AG04450 (cell line): Measurements from ENCODE around the gene HSF4. TPM values are rescaled to one million over a fixed set of nuclear protein-coding genes. Genes with fewer than 3 reads are reported as not detected.

Experiments used
- CTCF ChIA-PET: fragments of 300-600, 350-600 bp; formaldehyde crosslinking; extraction: SDS; loops from one replicate; lab custom pipeline; 2022; ENCODE audit warnings: antibody characterized with exemption, inconsistent platforms; lab: Charles Lee
- POLR2A ChIA-PET: fragments of 350-600 bp; formaldehyde crosslinking; extraction: SDS; loops from one replicate; lab custom pipeline; 2021; ENCODE audit warnings: antibody characterized with exemption, inconsistent platforms; lab: Yijun Ruan, JAX
- DNase-seq: peaks from one replicate; pipeline ENCODE4 v3.0.0-alpha.2; 2011; ENCODE audit warnings: low read depth, low spot score
- H3K27ac ChIP-seq: one replicate; pipeline ENCODE4 v1.5.1; 2012; ENCODE audit warnings: low read depth, low read length, control low read depth
- H3K27me3 ChIP-seq: one replicate; pipeline ENCODE4 v1.6.0; 2012; ENCODE audit warnings: low read length; ENCODE audit not compliant: control insufficient read depth, insufficient read depth
- H3K4me3 ChIP-seq: 2 replicates; pipeline ENCODE4 v1.5.1; 2011; ENCODE audit warnings: mild to moderate bottlenecking, low read depth, low read length, control low read depth
- H3K9me3 ChIP-seq: 2 replicates; pipeline ENCODE4 v1.5.1; 2012; ENCODE audit warnings: low read length; ENCODE audit not compliant: control insufficient read depth, insufficient read depth
- CTCF ChIP-seq: IDR thresholded peaks from 2 replicates; pipeline ENCODE4 v1.5.1; 2011; ENCODE audit warnings: low read depth, low read length, control low read depth, inconsistent platforms
- polyA plus RNA-seq: library from polyadenylated mRNA; depleted of rRNA; stranded (reverse); fragments of >200 nt; gene quantifications from 2 replicates; pipeline ENCODE4 v1.2.3, GENCODE V29; 2011

HSF4 gene
- polyA plus RNA-seq, 1 experiment: 0.82 TPM

- Histone ChIP-seq H3K9me3 (peaks cover 6% of the 10 kb centered on the region), H3K27ac (peak overlapping the region; percentile 11), H3K27me3 (no peaks in the 10 kb centered on the region), H3K4me3 (no peak overlapping the region)
- ChIA-PET POLR2A (no interaction called here), CTCF (interaction anchor here (1.8 kb wide), 1 partner anchor 9 kb away, joined by 4 read pairs; no protein-coding TSS in a partner anchor)
- no peak for TF ChIP-seq CTCF
- DNase-seq: no peak
These were observed 18.8 kb upstream of the HSF4 start for GRCh38 chr16:67145746-67146145.

- Histone ChIP-seq H3K27me3 (no peaks in the 10 kb centered on the region), H3K4me3 (no peak overlapping the region), H3K9me3 (peaks cover 6% of the 10 kb centered on the region), H3K27ac (peak overlapping the region; percentile 11)
- POLR2A ChIA-PET: no interaction called here
- TF ChIP-seq CTCF: 0 out of 2 replicates have a peak, but pooled peaks have one; percentile 3
- no peak for DNase-seq
- CTCF ChIA-PET: interaction anchor here (1.8 kb wide), 1 partner anchor 8 kb away, joined by 4 read pairs; no protein-coding TSS in a partner anchor
These were observed 17.8 kb upstream of the HSF4 start for GRCh38 chr16:67146523-67147357.

GRCh38 chr16:67147437-67148140 lies 17.0 kb upstream of the HSF4 start:
- Histone ChIP-seq H3K4me3 (no peak overlapping the region), H3K27ac (no peak overlapping the region), H3K27me3 (no peaks in the 10 kb centered on the region), H3K9me3 (peaks cover 6% of the 10 kb centered on the region)
- POLR2A ChIA-PET: no interaction called here
- CTCF ChIA-PET: no interaction called here
- no peak for TF ChIP-seq CTCF
- DNase-seq: no peak

GRCh38 chr16:67148221-67148620 lies 16.3 kb upstream of the HSF4 start:
- Histone ChIP-seq H3K27ac (no peak overlapping the region), H3K4me3 (no peak overlapping the region), H3K9me3 (peaks cover 6% of the 10 kb centered on the region), H3K27me3 (no peaks in the 10 kb centered on the region)
- no peak for DNase-seq
- no peak for TF ChIP-seq CTCF
- CTCF ChIA-PET: no interaction called here
- POLR2A ChIA-PET: no interaction called here
